ENCODE results near the gene CST7.

The CST7 gene

DNA sequence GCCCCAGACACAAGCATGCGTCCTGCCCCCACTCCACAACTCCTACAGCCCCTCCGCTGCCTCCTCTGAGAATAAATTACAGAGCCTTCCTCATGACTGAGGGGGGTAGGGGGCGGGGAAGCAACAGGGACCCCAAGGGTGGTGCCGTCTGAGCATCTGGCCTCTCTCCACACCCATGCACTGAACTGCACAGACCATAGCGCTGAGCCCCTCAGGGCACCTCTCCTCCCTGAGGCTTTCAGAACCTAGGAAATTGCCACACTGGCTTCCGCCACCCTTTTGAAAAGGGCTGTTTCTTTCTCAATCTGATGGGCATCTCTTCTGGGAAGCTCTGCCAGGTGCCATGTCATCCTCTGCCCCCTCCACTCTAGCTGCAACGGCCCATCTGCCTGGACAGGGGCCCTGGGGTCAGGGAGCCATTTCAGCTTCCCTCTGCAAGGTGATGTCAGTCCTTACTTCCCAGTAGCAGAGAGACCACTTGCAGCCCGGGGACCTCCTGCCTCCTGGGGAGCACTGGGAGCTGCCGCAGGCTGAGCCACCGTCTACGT, 2.5 kb downstream of the CST7 start:
- Histone ChIP-seq H3K9ac (ENCODE audit: low read depth, low read length) (no peak overlapping the region), H3K4me1 (ENCODE audit: insufficient read depth, low read length) (no peaks in the 10 kb centered on the region), H3K36me3 (ENCODE audit: insufficient read depth, low read length) (no peaks in the 10 kb centered on the region; the same call in 1 of the 2 replicates), H3K9me3 (ENCODE audit: control insufficient read depth, insufficient read depth, low read length) (no peaks in the 10 kb centered on the region)

GRCh38 chr20:24952376-24953208, 3.5 kb downstream of the CST7 start:
- no peaks in the 10 kb centered on the region; the same call in 1 of the 2 replicates for H3K36me3 ChIP-seq (ENCODE audit: insufficient read depth, low read length)
- no peaks in the 10 kb centered on the region for H3K4me1 ChIP-seq (ENCODE audit: insufficient read depth, low read length)
- H3K9ac ChIP-seq (ENCODE audit: low read depth, low read length) = no peak overlapping the region
- H3K9me3 ChIP-seq (ENCODE audit: control insufficient read depth, insufficient read depth, low read length) = no peaks in the 10 kb centered on the region

DNA sequence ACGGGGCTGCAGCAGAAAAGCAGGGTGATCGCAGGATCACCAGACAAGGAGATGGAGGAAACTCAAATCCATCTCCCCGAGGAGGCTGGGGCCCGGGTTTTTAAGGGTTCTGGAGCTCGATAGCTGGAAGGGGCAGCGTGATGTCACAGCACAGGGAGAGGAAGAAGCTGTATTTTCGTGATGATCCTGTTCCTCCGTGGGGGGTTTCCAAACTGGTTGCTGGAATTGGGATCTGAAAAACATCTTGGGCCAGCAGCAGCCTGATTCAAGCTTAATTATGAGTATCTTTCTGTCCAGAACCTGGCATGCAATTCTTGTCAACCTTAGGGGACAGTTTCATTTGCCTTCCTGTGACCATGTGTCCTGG, 4.1 kb downstream of the CST7 start:
- H3K4me1 ChIP-seq (ENCODE audit: insufficient read depth, low read length) = no peaks in the 10 kb centered on the region
- no peaks in the 10 kb centered on the region for H3K9me3 ChIP-seq (ENCODE audit: control insufficient read depth, insufficient read depth, low read length)
- no peaks in the 10 kb centered on the region; the same call in none of the 2 replicates for H3K36me3 ChIP-seq (ENCODE audit: insufficient read depth, low read length)
- no peak overlapping the region for H3K9ac ChIP-seq (ENCODE audit: low read depth, low read length)

GRCh38 chr20:24953621-24954133, 4.6 kb downstream of the CST7 start:
- H3K9ac ChIP-seq (ENCODE audit: low read depth, low read length) = no peak overlapping the region
- H3K9me3 ChIP-seq (ENCODE audit: control insufficient read depth, insufficient read depth, low read length) = no peaks in the 10 kb centered on the region
- H3K36me3 ChIP-seq (ENCODE audit: insufficient read depth, low read length) = no peaks in the 10 kb centered on the region; the same call in none of the 2 replicates
- no peaks in the 10 kb centered on the region for H3K4me1 ChIP-seq (ENCODE audit: insufficient read depth, low read length)

DNA sequence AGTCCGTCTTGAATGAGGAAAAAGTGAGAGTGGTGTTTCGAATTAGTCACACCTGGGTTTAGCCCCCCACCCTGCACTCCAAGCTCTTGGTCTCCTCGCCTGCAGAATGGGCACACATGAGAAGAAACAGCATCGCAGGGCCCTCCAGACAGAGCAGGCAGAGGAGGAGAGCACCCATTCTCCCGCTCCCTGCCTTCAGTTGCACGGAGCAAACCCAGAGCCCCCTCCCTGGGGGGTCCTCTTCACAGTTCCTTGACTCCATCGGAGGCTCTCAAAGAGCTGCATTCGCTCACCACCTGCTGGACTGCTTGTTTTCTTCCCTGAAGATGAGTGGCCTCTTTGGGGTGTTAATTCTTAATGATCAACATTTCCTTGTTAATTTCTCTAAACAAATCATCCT, 5.1 kb downstream of the CST7 start:
- H3K36me3 ChIP-seq (ENCODE audit: insufficient read depth, low read length) = no peaks in the 10 kb centered on the region; the same call in none of the 2 replicates
- no peaks in the 10 kb centered on the region for H3K4me1 ChIP-seq (ENCODE audit: insufficient read depth, low read length)

DNA sequence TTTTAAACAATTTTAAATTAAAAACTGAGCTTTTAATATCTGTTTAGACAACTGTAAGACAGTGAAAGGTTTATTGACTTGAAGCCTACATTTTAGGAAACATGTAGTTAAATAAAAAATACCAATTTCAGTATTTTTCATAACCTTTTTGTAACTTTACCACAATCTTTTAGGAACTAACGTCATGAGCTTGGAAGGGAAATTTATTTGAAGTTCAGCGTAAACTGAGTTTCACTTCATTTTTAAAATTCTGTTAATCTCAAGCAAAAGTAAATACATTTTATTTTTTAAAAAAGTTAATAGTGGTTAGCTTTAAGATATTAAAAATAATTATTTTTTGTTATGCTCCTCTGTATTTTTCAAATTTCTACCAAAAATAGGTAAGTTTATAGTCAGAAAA, 5.5 kb downstream of the CST7 start:
- H3K9me3 ChIP-seq (ENCODE audit: control insufficient read depth, insufficient read depth, low read length) = no peaks in the 10 kb centered on the region
- H3K4me1 ChIP-seq (ENCODE audit: insufficient read depth, low read length) = no peaks in the 10 kb centered on the region
- no peak overlapping the region for H3K9ac ChIP-seq (ENCODE audit: low read depth, low read length)
- no peaks in the 10 kb centered on the region; the same call in none of the 2 replicates for H3K36me3 ChIP-seq (ENCODE audit: insufficient read depth, low read length)

More for the DNA sequence above, 5.1 kb downstream of the CST7 start:
- Histone ChIP-seq H3K9me3 (ENCODE audit: control insufficient read depth, insufficient read depth, low read length) (no peaks in the 10 kb centered on the region), H3K9ac (ENCODE audit: low read depth, low read length) (no peak overlapping the region)

DNA sequence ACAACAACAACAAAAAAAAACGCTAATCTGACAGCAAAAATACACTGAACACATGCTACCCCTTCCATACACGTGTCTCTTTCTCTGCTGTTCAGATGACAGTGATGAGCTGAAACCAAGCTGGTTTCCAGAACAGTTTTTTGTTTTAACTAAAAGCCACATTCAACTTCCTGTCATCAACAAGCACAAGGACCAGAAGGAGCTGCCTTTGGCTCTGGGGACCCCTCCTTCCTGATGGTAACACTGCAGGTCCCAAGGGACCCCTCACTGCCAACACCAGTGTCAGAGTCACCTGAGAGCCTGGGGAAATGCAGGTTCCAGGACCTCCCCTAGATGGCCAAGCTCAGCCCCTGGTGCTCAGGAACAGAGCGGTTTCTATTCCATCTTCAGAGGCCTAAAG, 6.0 kb downstream of the CST7 start:
- Histone ChIP-seq H3K36me3 (ENCODE audit: insufficient read depth, low read length) (no peaks in the 10 kb centered on the region; the same call in none of the 2 replicates), H3K4me1 (ENCODE audit: insufficient read depth, low read length) (no peaks in the 10 kb centered on the region), H3K9ac (ENCODE audit: low read depth, low read length) (no peak overlapping the region), H3K9me3 (ENCODE audit: control insufficient read depth, insufficient read depth, low read length) (no peaks in the 10 kb centered on the region)

GRCh38 chr20:24956001-24956841, 7.2 kb downstream of the CST7 start:
- Histone ChIP-seq H3K4me1 (ENCODE audit: insufficient read depth, low read length) (no peaks in the 10 kb centered on the region), H3K9ac (ENCODE audit: low read depth, low read length) (no peak overlapping the region), H3K36me3 (ENCODE audit: insufficient read depth, low read length) (no peaks in the 10 kb centered on the region; the same call in none of the 2 replicates), H3K9me3 (ENCODE audit: control insufficient read depth, insufficient read depth, low read length) (no peaks in the 10 kb centered on the region)

DNA sequence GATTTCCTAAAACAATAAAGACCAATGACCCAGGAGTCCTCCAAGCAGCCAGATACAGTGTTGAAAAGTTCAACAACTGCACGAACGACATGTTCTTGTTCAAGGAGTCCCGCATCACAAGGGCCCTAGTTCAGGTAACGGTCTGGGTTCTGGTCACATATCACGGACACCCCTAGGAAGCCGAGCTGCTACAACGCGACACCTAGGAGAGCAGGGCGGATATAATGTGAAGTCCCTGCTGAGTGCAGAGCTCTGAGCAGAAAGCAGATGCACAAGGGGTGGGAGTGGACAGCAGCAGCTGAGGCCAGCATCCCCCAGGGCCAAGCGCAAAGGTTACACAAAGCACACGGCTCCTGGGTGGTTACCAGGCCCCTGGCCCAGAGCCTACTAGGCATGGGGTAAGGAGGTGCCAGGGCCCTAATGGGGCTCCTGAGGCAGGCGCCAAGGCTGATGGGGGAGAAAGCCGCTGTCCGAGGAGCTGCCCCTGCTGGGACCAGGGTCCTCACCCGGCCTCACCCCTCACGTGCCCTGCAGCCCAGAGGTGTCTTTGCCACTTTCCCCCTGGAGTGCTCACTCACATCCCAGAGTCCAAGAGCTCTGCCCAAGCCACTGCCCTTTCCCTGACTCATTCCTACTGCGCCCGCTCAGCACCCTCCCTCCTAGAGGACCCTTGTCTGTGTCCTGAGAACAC, 8.4 kb downstream of the CST7 start:
- Histone ChIP-seq H3K36me3 (ENCODE audit: insufficient read depth, low read length) (peaks cover 4% of the 10 kb centered on the region), H3K9me3 (ENCODE audit: control insufficient read depth, insufficient read depth, low read length) (no peaks in the 10 kb centered on the region), H3K9ac (ENCODE audit: low read depth, low read length) (no peak overlapping the region), H3K4me1 (ENCODE audit: insufficient read depth, low read length) (no peaks in the 10 kb centered on the region)

DNA sequence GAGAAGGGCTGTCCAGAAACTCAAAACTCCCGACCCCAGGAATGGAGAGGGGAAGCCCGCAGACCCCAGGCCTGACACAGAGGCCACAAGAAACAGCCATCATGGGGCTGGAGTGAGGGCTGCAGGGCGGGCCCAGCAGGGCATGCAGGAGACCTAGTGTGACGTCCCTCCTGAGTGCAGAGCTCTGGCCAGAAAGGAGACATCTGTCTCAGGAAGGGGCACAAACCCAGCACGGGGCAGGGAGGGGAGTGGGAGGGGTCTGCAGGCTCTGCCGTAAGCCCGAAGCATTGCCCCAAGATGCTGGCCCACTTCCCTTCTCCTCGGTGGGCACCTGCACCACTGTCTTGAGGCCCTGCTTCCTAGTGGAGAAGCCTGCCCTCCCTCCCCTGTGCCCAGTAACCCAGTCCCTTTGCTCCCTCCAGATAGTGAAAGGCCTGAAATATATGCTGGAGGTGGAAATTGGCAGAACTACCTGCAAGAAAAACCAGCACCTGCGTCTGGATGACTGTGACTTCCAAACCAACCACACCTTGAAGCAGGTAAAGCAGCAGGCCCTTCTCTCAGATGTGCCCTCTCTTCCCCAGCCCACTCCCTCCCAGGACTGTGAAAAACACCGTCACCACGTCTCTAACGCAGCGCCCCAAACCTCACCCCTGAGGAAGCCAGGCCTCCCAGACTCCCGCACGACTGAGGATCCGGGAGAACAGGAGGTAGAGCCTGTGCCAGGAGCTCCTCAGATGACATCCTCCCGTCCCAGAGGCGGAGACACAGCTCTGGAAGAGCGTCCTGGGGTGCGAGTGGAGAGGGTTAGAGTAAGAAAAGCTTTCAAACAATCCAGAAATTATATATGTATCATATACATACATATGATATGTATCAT, 9.7 kb downstream of the CST7 start:
- Histone ChIP-seq H3K9me3 (ENCODE audit: control insufficient read depth, insufficient read depth, low read length) (no peaks in the 10 kb centered on the region), H3K4me1 (ENCODE audit: insufficient read depth, low read length) (no peaks in the 10 kb centered on the region), H3K9ac (ENCODE audit: low read depth, low read length) (no peak overlapping the region), H3K36me3 (ENCODE audit: insufficient read depth, low read length) (peaks cover 8% of the 10 kb centered on the region)

- no peaks in the 10 kb centered on the region for H3K9me3 ChIP-seq (ENCODE audit: control insufficient read depth, insufficient read depth, low read length)
- H3K4me1 ChIP-seq (ENCODE audit: insufficient read depth, low read length) = no peaks in the 10 kb centered on the region
- peaks cover 8% of the 10 kb centered on the region for H3K36me3 ChIP-seq (ENCODE audit: insufficient read depth, low read length)
- H3K9ac ChIP-seq (ENCODE audit: low read depth, low read length) = no peak overlapping the region
These were observed 10.7 kb downstream of the CST7 start for GRCh38 chr20:24959591-24960301.

- no peak overlapping the region for H3K9ac ChIP-seq (ENCODE audit: low read depth, low read length)
- peaks cover 8% of the 10 kb centered on the region for H3K36me3 ChIP-seq (ENCODE audit: insufficient read depth, low read length)
- no peaks in the 10 kb centered on the region for H3K4me1 ChIP-seq (ENCODE audit: insufficient read depth, low read length)
- no peaks in the 10 kb centered on the region for H3K9me3 ChIP-seq (ENCODE audit: control insufficient read depth, insufficient read depth, low read length)
These were observed 11.3 kb downstream of the CST7 start for GRCh38 chr20:24960302-24960801.

- no peaks in the 10 kb centered on the region for H3K9me3 ChIP-seq (ENCODE audit: control insufficient read depth, insufficient read depth, low read length)
- H3K36me3 ChIP-seq (ENCODE audit: insufficient read depth, low read length) = peaks cover 10% of the 10 kb centered on the region
- H3K9ac ChIP-seq (ENCODE audit: low read depth, low read length) = no peak overlapping the region
- no peaks in the 10 kb centered on the region for H3K4me1 ChIP-seq (ENCODE audit: insufficient read depth, low read length)
These were observed 11.8 kb downstream of the CST7 start for GRCh38 chr20:24960861-24961260.
